RKO (cell line): Measurements from ENCODE around the gene CDK5RAP2.
"Not testable (repeated sequence)": the region's sequence is repeated elsewhere in the genome, so short reads cannot be mapped to it uniquely, and the experiment has no call there.

Experiments used
- DNase-seq: peaks from one replicate; pipeline ENCODE4 v3.0.0-alpha.2; 2016; ENCODE audit warnings: low spot score

Gene CDK5RAP2

DNA sequence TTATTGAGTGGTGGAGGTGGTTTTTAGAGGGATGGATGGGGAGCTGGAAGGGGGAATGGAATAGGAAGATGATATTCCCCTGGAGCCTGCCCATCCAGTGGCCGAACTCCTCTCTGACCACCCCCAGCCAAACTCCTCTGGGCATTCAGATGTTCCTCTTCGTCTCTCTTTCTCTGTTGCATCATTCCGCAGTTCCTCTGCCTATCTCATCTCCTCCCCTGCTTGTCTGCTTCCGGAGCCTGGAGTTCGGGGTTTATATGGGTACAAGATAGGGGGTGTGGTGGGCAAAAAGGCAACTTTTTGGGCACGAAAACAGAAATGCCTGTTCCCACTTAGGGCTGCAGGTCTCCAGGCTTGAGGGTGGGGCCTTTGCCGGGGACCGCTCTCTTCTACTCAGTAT, 12.2 kb upstream of the CDK5RAP2 start:
- DNase-seq = no peak

DNA sequence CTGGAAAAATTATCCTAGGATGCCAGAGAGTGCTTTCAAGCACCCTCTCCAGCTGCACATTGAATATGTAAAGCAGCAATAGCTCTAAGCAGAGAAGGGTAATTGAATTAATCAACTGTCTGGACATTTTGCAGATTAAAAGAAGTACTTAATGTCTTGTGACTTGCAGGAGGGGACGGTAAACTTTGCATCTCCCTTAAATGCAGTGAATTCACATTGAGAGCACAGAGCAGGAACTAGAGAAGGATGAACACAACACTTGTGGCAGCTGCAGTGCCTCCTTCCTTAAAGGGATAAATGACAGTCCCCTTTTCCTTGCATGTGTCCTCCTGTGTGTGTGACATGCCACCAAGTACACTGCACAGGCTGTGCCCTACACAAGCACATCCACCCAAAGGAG, 7.4 kb upstream of the CDK5RAP2 start:
- DNase-seq = no peak

DNA sequence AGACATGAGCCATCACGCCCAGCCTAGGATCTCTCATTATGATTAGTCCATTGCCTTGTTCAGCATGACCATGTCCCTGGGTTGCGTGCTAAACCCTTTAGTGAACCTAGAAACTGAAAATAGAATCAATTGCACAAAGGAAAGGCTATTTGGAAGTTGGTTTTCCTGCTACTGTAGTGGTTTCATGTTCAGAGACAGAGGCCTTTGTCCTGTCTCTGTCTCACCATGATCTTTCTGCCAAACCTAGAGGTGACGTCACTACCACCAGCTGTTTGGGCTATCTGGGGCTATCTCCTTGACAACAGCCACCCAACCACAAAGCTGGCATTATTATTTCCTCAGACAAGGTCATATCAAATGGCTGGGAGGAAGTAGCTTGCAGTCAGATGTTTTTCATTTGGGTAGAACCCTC, 4.0 kb upstream of the CDK5RAP2 start:
- peak; percentile 38 for DNase-seq

DNA sequence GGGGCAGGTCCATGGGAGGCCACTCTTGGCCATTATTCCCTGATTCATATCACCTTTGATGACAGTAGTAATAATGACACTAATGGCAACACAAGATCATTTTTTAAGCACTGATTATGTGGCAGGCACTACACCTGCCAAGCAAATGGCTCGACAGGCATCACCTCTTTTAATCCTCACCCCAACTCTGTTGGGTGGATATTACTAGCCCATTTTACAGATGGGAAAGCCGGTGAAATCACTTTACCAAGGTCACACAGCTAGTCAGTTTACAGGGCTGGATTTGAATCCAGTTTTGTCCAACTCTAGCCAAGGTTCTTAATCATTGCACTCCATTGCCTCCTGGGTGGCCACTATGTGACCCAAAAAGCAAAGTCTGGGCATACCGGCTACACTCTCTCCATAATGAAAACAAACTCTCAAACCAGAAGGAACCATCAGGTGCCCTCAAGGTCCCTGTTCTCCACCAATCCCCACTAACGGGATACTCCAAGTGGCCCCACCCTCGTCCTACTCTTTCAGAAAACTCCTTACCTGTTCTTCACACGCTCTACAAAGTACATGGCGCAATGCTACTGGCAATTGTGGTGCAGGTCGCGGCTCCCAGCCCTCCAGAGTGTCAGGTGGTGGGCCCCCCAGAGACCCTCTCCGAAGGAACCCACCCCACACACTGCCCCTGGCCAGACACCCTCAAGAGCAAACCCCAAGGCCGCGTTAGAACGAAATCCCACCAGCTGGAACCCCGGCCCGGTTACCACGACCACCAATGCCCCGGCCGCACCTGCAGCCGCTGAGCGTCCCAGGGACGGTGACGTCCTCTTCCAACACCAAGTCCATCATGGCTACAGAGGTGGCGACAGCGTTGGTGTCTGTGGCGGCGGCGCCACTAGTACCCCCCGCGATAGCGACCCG, 572 bp downstream of the CDK5RAP2 start:
- peak; percentile 28 for DNase-seq

DNA sequence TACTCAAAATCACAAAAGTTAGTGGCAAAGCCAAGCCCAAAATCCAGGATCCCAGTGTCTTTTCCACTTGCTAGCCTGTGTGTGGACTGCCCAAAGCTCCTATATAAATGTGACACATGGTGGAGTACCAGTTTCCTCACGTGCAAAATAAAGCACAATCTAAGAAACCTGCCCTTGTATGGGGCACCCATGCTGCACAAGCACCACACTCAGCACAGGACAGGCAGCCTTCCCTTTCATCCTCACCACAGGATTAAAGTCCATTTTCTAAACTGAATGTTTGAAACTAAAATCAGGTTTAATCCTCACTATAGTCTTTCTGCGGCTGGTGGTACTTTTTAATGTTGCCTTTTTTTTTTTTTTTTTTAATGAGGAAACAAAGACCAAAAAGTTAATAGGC, 5.5 kb downstream of the CDK5RAP2 start:
- no peak for DNase-seq

DNA sequence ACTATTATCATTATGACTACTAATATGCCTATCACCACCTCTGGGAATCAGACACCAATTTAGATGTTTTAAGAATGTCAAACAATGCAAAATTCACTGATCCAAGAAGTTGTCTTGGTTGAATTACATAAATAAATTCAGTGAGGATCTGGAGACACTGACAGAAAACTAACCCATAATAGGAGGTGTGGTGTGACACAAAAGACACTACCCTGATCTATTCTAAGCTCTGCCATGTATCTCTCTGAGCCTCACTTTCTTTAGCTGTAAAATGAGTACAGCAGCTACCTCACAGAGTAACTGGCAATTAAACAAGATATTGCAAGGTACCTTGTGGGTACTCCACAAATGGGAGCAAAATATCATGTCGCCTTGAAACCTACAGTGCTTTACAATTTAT, 7.5 kb downstream of the CDK5RAP2 start:
- no peak for DNase-seq

DNA sequence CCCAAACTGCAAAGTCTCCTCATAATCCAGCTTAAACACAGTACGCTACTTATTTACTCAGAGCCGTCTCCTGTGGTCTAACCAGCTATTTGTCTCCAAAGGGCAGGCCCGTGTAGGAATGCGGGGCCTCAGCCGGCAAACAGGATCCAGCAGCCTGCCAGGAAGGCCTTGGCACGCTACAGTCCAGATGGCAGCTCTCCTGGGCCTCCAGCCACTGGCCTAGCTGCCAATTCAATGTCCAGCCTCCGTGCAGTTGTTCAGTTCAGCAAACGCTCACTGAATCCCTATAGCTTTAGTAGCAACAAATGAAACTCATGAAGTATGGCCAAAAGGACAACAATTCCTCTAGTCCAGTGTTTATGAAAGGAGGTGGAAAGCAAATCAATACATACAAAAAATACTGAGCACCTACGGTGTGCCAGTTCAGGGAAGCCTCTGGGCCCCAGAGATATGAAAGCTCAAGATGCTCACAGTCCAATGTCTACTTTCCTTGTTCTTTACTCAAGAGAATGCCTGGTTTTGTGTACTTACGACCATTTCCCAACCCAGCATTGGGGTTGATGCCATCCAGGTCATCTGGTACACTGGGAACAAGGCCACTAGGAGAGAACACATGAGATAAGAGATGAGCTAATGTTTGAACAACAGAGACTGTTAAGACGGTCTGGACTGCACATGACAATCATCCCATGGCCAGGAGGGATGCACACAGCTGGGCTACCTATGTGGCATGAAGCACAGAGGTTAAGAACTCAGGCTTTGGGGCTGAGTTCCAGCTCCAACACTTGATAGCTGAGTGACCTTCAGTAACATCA, 8.3 kb downstream of the CDK5RAP2 start:
- DNase-seq = no peak

DNA sequence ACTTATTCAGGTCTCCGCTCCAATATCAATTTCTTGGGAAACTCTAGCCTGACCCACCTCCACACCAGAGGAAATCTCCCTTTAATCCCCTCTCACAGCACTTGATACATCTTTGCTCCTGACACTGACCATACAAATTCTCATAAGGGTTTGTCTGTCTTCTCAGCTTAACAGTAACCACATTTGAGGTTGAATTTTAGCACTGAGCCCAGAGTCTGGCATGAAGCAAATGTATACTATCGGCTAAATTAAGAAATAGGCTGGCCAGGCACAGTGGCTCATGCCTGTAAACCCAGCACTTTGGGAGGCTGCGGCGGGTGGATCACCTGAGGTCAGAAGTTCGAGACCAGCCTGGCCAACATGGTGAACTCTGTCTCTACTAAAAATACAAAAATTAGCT, 9.7 kb downstream of the CDK5RAP2 start:
- DNase-seq = no peak

DNA sequence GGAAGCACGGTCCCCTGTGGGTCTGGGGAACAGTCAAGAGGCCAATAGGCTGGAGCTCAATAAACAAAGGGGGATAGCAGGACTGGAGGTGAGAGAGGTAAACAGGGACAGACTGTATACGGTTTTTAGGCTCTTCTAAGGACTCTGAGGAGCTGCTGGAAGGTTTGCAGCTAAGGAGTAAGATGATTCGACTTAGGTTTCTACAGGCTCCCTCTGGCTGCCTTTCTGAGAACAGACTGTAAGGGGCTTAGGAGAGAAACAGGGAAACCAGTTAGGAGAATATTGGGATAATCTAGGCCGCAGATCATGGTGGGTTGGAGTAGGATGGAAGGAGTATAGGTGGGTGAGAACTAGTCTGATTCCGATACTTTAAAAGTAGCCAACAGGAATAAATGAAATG, 10.4 kb downstream of the CDK5RAP2 start:
- DNase-seq = no peak

DNA sequence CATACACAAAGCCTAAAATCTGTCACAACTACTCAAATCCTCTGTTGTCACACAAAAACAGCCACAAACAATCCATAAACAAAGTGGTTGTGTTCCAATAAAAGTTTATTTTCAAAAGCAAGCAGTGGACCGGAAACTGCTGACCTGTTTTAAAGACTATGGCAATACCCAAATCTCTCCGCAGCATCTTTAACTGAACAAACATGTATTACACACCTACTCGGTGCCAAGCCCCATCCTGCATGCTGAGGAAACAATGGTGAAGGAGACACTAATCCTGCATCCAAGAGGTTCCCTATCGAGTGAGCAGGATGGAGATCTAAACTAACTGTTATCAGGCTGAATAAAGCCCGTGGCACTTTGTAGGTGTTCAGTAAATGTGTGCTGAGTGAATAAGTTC, 11.2 kb downstream of the CDK5RAP2 start:
- DNase-seq = no peak

DNA sequence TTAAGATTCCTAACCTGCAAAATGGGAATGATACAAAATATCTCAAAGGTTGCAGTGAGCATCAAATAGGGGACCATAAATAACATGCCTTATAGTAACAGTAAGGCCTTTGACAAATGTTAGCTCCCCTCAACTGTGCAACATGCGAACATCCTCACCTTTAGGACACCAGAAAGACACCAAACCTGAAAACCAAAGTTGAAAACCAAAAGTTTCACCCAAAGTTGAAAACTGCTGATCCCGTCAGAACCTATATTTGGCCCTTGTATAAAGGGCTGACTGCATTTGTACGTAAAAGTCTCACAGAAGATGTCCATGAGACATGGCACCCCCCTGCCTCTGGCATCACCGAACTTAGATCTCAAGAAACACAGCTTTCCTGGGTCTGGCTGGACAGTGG, 12.1 kb downstream of the CDK5RAP2 start:
- no peak for DNase-seq

DNA sequence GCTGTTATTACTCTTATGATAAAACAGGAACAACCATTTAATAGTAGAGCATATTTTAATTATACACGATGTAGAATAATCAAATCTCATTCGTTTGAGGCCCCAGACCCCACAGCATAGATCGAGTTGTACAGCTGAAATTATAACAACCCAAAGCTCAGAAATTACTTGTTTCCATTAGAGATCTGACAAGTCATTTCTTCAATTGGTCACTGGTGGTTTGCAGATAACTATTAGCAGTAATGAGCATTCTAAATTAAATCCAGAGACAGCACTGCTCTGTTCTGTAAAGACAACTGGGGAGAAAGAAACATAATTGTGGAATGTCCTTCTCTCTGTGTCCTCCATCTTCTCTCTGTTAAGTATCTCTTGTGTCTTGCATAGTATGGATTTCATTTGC, 12.9 kb downstream of the CDK5RAP2 start:
- DNase-seq = no peak

DNA sequence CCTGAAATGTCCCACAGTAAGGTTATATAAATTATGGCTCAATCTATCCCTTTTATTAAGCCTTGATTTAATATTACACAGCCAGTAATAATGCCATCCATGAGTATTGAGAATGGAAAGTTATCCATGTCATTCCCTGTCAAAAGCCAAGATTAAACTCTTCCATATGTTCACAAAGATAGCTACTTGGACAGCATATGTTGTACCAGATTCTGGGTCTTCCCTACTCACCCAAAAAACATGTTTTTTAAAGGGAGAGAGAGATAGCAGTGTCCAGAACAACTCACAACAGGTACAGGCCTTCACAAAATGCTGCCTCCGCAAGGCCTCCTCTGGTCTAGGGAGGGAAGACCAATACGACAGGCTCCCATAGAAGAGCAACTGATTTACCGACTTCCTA, 15.4 kb downstream of the CDK5RAP2 start:
- DNase-seq = no peak

DNA sequence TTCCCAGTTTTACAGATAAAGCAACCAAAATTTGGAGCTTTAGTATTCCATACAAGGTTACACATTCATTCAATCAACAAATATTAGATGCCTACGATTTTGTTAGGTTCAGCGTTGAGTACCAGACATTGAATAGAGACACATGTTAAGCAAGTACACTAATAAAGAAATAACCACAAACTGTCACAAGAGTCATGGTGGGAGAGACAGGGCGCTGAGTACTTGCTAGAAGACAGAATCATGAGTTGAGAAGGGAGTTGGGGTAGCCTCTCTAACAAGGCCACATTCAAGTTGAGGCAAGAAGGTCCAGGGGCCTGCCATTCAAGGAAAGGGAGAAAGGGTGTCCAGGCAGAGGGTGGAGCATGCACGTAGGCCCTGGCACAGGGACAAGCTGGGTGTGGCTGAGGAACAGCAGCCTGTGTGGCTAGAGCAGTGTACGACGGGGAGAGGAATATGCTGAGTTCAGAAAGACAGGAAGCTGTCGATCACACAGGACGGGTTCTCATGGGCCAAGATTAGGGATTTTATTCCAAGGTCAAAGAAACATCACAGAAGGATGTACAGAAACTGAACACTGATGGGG, 17.0 kb downstream of the CDK5RAP2 start:
- no peak for DNase-seq

DNA sequence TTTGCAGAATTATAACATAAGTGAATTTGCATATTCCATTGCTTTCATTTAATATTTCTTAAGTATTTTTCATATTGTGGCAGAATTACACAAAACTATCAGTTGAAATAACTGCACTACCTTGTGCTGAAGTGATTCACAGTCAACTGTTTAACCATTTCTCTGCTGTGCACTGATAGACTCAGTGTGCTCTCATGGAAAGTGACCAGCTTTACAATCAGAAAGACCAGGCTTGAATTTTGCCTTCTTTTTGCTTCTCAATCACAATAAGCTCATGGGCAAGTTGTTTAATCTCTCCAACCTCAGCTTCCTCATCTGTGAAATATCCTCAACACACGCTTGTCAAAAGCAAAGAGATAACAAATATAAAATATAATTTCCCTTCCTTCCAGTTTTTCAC, 18.3 kb downstream of the CDK5RAP2 start:
- DNase-seq = no peak

DNA sequence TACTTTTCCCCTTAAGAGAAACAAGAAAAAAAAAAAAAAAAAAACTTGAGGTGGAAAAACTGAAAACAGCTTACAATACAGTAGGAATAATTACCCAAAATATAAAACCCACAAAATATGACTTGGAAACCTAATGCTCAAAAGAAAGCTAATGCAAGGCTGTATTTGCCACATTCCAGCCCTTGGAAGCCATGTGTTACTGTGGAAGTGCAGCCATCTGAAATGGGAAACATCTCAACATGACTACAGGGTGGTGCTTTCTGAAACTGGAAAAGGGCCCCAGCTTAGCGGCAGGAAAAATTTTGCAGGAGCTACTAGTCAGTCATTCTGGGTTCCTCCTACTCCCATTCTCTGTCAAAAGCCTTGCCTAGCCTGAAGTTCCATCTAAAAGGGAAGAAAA, 20.4 kb downstream of the CDK5RAP2 start:
- DNase-seq = no peak

DNA sequence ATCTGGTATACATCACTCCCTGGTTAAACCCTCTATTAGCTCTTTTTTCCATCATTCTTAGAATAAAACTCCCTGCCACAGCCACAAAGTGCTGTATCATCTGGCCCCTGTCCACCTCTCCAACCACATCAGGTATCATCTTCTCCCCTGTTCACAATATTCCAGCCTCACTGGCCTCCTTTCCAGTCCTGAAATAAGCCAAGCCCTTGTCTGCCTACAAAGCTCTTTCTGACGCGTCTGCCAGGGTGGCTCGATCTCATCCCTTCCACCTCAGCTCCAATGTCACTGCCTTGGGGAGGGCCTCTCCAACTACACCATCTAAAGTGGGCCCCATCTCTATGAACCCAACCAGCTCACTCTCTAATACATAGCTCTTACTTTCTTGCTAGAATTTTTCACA, 21.5 kb downstream of the CDK5RAP2 start:
- no peak for DNase-seq

DNA sequence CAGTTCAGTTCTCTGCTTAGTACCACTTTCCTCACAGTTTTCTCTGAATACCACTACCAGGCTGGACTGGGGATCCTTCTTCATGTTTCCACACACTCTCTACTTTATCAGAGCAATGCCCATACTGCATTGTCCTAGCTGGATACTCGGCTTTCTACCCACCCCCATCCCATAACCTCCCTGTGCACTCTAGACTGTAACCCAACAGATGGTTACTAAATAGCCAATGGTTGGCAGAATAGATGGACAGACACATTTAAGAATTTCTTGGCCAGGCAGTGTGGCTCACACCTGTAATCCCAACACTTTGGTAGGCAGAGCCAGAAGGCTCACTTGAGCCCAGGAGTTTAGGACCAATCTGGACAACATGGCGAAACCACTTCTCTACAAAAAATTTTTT, 22.8 kb downstream of the CDK5RAP2 start:
- no peak for DNase-seq

DNA sequence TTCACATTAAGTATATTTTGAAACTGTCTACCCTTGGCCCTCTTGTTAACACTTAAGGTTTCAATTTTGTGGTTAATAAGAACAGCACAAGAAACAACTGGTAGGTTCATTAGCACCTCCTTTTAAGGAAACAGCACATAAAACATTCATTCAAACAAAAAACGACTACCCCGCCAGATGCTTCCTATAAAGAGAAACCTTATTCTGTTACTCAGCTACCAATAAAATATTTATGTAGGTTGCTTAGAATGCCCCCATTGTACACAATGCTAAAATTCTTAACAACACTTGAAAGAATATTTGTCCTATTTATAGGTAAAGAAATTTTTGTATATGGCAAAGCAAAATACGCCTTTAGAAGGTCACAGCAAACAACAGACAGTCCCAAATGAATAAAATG, 23.2 kb downstream of the CDK5RAP2 start:
- DNase-seq = no peak

DNA sequence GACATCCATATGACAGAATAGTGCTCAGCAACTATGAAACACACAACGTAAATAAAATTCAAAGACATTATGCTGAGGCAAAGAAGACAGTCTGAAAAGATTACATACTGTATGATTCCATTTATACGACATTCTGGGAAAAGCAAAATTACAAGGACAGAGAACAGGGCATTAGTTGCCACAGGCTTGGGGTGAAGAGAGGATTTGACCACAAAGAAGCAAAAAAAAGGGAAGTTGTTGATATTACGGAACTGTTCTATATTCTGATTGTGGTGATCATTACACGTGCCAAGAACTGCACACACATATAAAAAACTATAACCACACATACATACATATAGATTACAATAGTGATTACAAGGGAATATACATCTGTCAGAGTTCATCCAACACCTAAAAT, 24.1 kb downstream of the CDK5RAP2 start:
- DNase-seq = no peak

DNA sequence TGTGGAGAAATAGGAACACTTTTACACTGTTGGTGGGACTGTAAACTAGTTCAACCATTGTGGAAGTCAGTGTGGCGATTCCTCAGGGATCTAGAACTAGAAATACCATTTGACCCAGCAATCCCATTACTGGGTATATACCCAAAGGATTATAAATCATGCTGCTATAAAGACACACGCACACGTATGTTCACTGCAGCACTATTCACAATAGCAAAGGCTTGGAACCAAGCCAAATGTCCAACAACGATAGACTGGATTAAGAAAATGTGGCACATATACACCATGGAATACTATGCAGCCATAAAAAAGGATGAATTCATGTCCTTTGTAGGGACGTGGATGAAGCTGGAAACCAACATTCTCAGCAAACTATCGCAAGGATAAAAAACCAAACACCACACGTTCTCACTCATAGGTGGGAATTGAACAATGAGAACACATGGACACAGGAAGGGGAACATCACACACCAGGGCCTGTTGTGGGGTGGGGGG, 27.7 kb downstream of the CDK5RAP2 start:
- not testable (repeated sequence) for DNase-seq

DNA sequence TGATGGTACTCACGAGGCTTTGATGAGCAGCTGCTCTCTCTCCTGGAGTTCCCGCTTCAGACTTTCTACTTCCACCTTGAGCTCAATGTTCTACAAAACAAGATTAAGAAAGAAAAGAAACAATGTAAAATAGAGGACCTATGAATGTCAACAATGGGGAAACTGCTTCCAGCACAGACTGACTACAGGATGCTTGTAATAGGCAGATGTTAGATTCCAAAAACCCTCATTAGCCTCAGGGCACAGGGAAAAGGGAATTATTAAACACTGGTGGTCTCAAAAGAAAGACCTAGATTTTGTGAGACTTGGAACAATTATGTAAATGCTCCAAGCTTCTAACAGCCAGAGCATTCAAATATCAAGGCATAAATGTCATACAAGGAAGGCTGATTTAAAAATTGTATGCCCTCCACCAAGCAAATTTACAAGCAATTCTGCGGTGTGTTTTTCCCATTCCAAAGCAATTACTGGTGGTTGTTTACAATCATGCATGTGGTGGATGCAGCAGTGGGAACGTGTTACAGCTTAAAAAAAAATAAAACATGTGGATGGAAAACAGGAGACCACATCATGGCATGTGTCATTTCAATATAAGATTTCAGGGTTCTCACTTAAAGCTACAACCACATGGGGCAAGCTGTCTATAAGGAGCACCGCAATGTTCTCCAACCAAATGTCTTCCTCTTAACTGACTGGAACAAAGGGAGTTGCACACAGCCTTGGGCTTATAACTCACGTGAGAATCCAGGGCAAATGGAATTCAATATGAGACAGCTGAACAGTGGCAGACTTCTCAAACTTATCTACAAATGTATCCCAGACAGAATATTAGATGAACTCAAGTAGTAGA, 34.0 kb downstream of the CDK5RAP2 start:
- DNase-seq = no peak
